Common myeloid progenitor, CD34-positive (primary cell): Measurements from ENCODE around the gene RNF215.
A peak's percentile ranks its signal among the peaks of the same experiment; 100 is the strongest.
"Not testable (repeated sequence)": the region's sequence is repeated elsewhere in the genome, so short reads cannot be mapped to it uniquely, and the experiment has no call there.

Experiments used
- CTCF ChIA-PET: fragments of 350-600 bp; sonication (Branson Sonifier 250); formaldehyde crosslinking; loops from one replicate; lab custom pipeline; 2021; ENCODE audit warnings: antibody characterized with exemption; lab: Charles Lee
- POLR2A ChIA-PET: fragments of 350-600 bp; sonication (Branson Sonifier 250); formaldehyde crosslinking; loops from one replicate; lab custom pipeline; 2021; ENCODE audit warnings: antibody characterized with exemption; lab: Charles Lee
- DNase-seq, 3 donors: peaks; one replicate each; pipeline versions ENCODE4 v3.0.0 to v3.0.0-alpha.2; 2013
- H3K27ac ChIP-seq, 2 experiments: 1 replicate in 1 of 2; 2 replicates in 1 of 2; pipeline ENCODE4 v1.7.0; 2013; ENCODE audit warnings: inconsistent platforms in 2 of 2, low read length in 2 of 2, mild to moderate bottlenecking in 2 of 2, low read depth in 1 of 2, moderate library complexity in 1 of 2; ENCODE audit not compliant: severe bottlenecking in 2 of 2, insufficient read depth in 1 of 2, poor library complexity in 1 of 2
- H3K27me3 ChIP-seq, 5 experiments: replicated peaks in 2 of 5; 1 replicate in 3 of 5; 2 replicates in 2 of 5; pipeline versions ENCODE4 v1.6.1 to v1.7.0; 2013; ENCODE audit warnings: low read length in 4 of 5, mild to moderate bottlenecking in 2 of 5, moderate library complexity in 2 of 5, inconsistent platforms in 1 of 5; ENCODE audit not compliant: insufficient read depth in 5 of 5, control insufficient read depth in 4 of 5
- H3K36me3 ChIP-seq, 4 experiments: 1 replicate in 2 of 4; 2 replicates in 2 of 4; pipeline versions ENCODE4 v1.6.1 to v1.7.0; 2013; ENCODE audit warnings: low read length in 3 of 4, control low read depth in 1 of 4, mild to moderate bottlenecking in 1 of 4; ENCODE audit not compliant: control insufficient read depth in 4 of 4, insufficient read depth in 4 of 4
- H3K4me1 ChIP-seq, 4 experiments: 1 replicate in 3 of 4; 2 replicates in 1 of 4; pipeline versions ENCODE4 v1.6.1 to v1.7.1; 2013; ENCODE audit warnings: low read length in 3 of 4, mild to moderate bottlenecking in 3 of 4, control low read depth in 1 of 4, inconsistent platforms in 1 of 4, moderate library complexity in 1 of 4; ENCODE audit not compliant: control insufficient read depth in 4 of 4, insufficient read depth in 4 of 4; ENCODE audit errors: control extremely low read depth in 1 of 4
- H3K4me3 ChIP-seq, 7 experiments: 1 replicate in 4 of 7; 2 replicates in 3 of 7; pipeline versions ENCODE4 v1.5.1 to v1.7.0; 2013; ENCODE audit warnings: mild to moderate bottlenecking in 7 of 7, low read length in 6 of 7, moderate library complexity in 6 of 7, inconsistent platforms in 2 of 7, low read depth in 2 of 7, control low read depth in 1 of 7; ENCODE audit not compliant: insufficient read depth in 4 of 7, control insufficient read depth in 1 of 7; ENCODE audit errors: extremely low read depth in 1 of 7
- H3K9me3 ChIP-seq, 5 experiments: 1 replicate in 4 of 5; 2 replicates in 1 of 5; pipeline versions ENCODE4 v1.6.1 to v1.7.1; 2013; ENCODE audit warnings: low read length in 4 of 5, mild to moderate bottlenecking in 2 of 5, inconsistent platforms in 1 of 5, low read depth in 1 of 5, moderate library complexity in 1 of 5; ENCODE audit not compliant: control insufficient read depth in 4 of 5, insufficient read depth in 2 of 5; ENCODE audit errors: control extremely low read depth in 1 of 5
- WGBS: methylation state at CpG from one replicate; pipeline ENCODE4 v1.1.5; 2013; ENCODE audit not compliant: insufficient coverage; 5-methylcytosine and 5-hydroxymethylcytosine counted together

Gene RNF215

DNA sequence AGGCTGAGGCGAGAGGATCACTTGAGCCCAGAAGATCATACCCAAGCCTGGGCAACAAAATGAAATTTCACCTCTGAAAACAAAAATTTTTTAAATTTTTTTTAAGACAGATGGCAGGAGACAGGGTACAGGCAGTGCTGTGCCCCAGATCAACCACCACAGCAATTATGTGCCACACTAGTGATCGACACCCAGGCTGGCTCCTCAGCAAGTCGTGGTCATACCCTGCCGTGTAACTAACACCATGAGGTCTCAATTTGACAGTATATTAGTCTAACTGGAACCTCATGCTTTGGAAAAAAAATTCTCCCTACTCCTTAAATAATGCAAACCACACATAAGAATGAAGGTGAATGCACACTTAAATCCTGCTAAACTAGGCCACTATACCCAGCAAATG, 38.8 kb downstream of the RNF215 start:
- Histone ChIP-seq H3K4me3 (no peak overlapping the region), H3K27me3 (no peaks in the 10 kb centered on the region), H3K27ac (peak overlapping the region in 1 of 2 experiments; percentile 20), H3K36me3 (peaks cover 22 to 90% (median 65%) of the 10 kb centered on the region in 4 experiments), H3K9me3 (no peaks in the 10 kb centered on the region), H3K4me1 (no peaks in the 10 kb centered on the region)
- POLR2A ChIA-PET = no interaction called here
- 100% methylated on average over 3 of the region's 4 CpGs for WGBS
- CTCF ChIA-PET = interaction anchor here (1.1 to 5.2 kb wide), 2 partner anchors 24 to 60 kb away, joined by 3 to 17 read pairs; partner anchors contain the start of gene CASTOR1
- no peak for DNase-seq

DNA sequence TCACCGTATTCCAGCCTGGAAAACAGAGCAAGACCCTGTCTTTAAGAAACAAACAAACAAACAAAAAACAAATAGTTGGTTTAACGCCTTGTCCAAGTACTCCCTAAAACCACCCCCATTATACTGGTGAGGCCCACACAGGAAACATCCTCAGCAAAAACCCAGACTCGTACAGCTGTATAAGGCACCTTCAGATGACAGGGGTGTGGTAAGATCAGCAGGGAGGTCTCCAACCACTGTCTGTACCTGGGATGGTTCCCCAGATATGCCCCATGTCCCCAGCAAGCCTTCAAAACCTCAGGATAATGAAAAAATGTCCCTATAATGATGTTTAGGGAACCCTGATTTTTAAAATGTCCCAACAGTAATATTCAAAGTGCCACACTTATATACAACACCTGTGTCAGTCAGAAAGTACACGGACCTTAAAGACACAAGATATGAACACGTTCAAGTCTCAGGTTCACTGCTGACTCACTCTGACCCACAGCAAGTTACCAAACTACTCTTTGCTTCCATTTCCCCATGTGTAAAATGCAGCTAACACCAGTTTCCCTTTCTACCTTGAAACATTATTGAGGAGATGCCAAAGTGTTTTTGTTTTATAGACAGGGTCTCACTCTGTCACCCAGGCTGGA, 39.8 kb downstream of the RNF215 start:
- POLR2A ChIA-PET = no interaction called here
- CTCF ChIA-PET = interaction anchor here (0.7 to 5.2 kb wide), 4 partner anchors 18 to 64 kb away, joined by 3 to 17 read pairs (median 3); partner anchors contain the start of gene CASTOR1
- H3K27me3 ChIP-seq = no peaks in the 10 kb centered on the region
- no peak overlapping the region for H3K27ac ChIP-seq
- WGBS = 93% methylated on average over 3 of the region's 5 CpGs
- H3K4me1 ChIP-seq = no peaks in the 10 kb centered on the region
- no peak for DNase-seq
- no peak overlapping the region for H3K4me3 ChIP-seq
- peaks cover 21 to 93% (median 67%) of the 10 kb centered on the region in 4 experiments for H3K36me3 ChIP-seq
- H3K9me3 ChIP-seq = no peaks in the 10 kb centered on the region

DNA sequence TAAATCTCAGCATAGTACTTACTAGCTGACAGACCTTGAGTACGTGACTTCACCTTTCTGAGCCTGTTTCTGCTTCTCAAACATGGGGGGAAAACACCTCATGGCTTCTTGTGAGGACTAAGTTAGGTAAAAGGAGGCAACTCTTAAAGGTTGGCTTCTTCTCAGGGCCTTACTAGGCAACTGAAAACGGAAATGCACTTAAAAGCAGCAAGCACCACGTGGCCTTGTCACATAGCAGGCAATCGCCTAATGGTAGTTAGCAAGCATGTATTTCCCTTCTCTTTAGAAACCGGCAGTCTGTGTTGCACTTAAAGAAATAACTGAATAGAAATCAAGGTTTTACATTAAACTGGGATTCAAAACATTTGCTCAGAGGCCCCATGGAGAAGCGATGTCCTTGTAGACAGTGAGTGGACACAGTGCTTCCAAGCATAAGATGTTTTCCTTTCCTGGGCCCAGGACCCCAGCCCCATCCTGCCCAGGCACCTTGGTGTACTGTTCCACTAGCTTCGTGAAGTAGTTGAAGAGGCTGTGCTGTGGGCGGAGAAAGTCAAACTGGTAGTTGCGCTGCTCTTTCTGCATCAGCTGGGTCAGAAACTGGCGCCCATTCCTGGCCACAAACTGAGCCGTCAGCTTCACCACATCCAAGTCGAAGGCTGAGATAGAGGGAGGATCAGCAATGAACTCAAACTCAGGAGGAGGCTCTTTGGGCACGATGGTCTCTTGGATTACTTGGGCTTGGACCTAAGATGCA, 42.6 kb downstream of the RNF215 start:
- POLR2A ChIA-PET = no interaction called here
- no peak for DNase-seq
- H3K4me1 ChIP-seq = no peaks in the 10 kb centered on the region
- H3K36me3 ChIP-seq = peaks cover 20 to 97% (median 76%) of the 10 kb centered on the region in 4 experiments
- H3K4me3 ChIP-seq = no peak overlapping the region
- CTCF ChIA-PET = interaction anchor here (0.7 to 2.2 kb wide), 2 partner anchors 10 to 16 kb away, joined by 3 to 8 read pairs; no protein-coding TSS in a partner anchor
- H3K27ac ChIP-seq = no peak overlapping the region
- WGBS = 96% methylated on average over 10 of the region's 13 CpGs
- no peaks in the 10 kb centered on the region for H3K27me3 ChIP-seq
- H3K9me3 ChIP-seq = no peaks in the 10 kb centered on the region

DNA sequence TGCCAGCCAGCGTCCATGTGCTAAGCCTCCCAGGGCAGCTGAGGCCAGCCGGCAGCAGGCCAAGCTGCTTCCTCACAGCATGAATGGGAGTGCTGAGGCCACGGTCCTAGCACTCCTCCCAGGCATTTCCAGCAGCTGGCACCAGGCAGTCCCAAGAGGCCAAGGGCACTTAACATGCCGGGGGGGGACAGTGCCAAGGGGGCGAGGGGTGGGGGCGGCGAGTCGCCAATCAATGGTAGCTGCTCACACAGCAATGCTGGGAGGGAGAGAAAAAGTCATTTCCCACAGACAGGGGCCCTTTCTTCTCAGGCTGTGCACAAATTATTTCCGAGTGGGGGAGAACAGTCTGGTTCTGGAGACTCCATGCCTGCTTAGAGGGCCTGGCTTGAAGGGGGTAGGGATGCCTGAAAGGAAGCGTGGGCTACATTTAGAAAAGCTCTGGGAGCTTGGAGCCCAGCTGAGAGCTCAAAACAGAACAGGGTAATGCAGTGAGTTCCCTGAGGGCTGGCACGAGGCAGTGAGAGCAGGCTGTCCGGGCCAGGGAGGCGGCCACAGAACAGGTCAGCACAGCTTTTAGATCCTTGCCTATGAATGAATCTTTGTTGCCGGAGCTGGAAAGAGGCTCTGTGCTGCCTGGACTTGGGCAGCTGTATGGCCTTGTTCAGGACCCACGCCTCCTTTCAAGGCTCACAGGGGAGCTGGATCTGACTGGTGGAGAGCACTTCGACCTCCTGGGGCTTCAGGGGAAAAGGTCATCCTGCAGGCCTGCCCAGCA, 46.1 kb downstream of the RNF215 start:
- Histone ChIP-seq H3K27me3 (no peaks in the 10 kb centered on the region), H3K4me1 (no peaks in the 10 kb centered on the region), H3K9me3 (no peaks in the 10 kb centered on the region), H3K27ac (no peak overlapping the region), H3K4me3 (no peak overlapping the region), H3K36me3 (peaks cover 19 to 99% (median 86%) of the 10 kb centered on the region in 4 experiments)
- WGBS = 94% methylated on average over 8 of the region's 16 CpGs
- POLR2A ChIA-PET = no interaction called here
- CTCF ChIA-PET = interaction anchor here (0.7 to 1.7 kb wide), 4 partner anchors 18 to 78 kb away, joined by 3 to 4 read pairs (median 3); no protein-coding TSS in a partner anchor
- DNase-seq = no peak

DNA sequence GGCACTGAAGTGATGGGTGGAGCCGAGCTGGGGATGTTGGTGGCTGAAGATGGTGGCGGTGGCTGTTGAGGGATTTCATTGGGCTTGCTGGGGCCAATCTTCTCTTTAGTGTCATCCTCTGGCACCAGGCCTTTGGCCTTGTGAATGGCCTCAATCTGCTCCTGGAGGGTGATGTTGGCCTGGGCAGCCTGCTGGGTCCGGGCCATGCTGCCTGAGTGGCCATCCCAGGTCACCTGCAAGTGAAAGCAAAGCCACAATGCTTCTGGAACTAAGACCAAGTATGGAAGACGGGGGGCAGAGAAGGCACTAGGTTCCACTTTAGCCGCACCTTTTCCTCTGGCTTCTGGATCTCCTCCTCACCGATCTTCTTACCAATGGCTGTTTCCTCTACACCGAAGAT, 48.4 kb downstream of the RNF215 start:
- Histone ChIP-seq H3K4me1 (no peaks in the 10 kb centered on the region), H3K27me3 (no peaks in the 10 kb centered on the region), H3K36me3 (peaks cover 18 to 99% (median 89%) of the 10 kb centered on the region in 4 experiments), H3K9me3 (no peaks in the 10 kb centered on the region), H3K4me3 (no peak overlapping the region), H3K27ac (no peak overlapping the region)
- DNase-seq = no peak
- ChIA-PET CTCF (interaction anchor here (1.2 to 1.6 kb wide), 3 partner anchors 37 to 51 kb away, joined by 3 to 4 read pairs (median 3); no protein-coding TSS in a partner anchor), POLR2A (no interaction called here)
- over 99% methylated on average over 6 of the region's 7 CpGs for WGBS

DNA sequence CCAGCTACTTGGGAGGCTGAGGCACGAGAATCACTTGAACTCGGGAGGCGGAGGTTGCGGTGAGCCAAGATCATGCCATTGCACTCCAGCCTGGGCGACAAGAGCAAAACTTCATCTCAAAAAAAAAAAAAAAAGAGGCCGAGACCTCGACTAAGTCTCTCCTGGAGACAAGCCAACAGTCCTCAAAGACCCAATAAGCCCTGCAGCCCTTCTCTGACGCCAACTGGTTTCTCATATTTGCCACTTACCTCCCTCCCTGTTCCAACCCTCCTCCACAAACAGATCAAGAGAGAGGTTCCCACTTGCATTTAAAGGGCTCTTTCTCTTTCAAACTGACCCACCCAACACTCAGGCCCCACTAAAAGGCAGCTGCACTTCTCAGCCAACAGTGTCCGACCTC, 48.9 kb downstream of the RNF215 start:
- not testable (repeated sequence) for H3K4me1 ChIP-seq, H3K9me3 ChIP-seq, H3K27ac ChIP-seq, H3K27me3 ChIP-seq, DNase-seq, H3K4me3 ChIP-seq
- WGBS = 98% methylated on average over 6 of the region's 9 CpGs
- CTCF ChIA-PET = interaction anchor here (1.1 to 1.6 kb wide), 3 partner anchors 11 to 51 kb away, joined by 3 to 4 read pairs (median 4); no protein-coding TSS in a partner anchor
- peaks cover 20 to 99% (median 88%) of the 10 kb centered on the region in 4 experiments for H3K36me3 ChIP-seq
- POLR2A ChIA-PET = interaction anchor here (0.7 kb wide), 1 partner anchor 18 kb away, joined by 3 read pairs; no protein-coding TSS in a partner anchor
